D721Med (cell line): ENCODE data around the gene MYO16.

Source experiments
- DNase-seq: peaks from one replicate; pipeline ENCODE4 v3.0.0; 2011; ENCODE audit warnings: low spot score; ENCODE audit not compliant: insufficient read length
- FAIRE-seq: peaks from 2 replicates; lab custom pipeline; 2011; peaks lifted over from hg19 to GRCh38; lab: Jason Lieb, UNC
- CTCF ChIP-seq: IDR thresholded peaks from 2 replicates; pipeline ENCODE4 v1.5.1; 2012; ENCODE audit warnings: mild to moderate bottlenecking, control low read depth; ENCODE audit not compliant: insufficient read depth; ENCODE audit errors: missing control alignments

The MYO16 gene

GRCh38 chr13:108968566-108968965, 339.2 kb downstream of the MYO16 start:
- no peak for FAIRE-seq
- no peak for DNase-seq
- no peak for TF ChIP-seq CTCF

GRCh38 chr13:108974686-108975085, 345.3 kb downstream of the MYO16 start:
- FAIRE-seq: no peak
- no peak for DNase-seq
- no peak for TF ChIP-seq CTCF

GRCh38 chr13:108980237-108980636, 350.8 kb downstream of the MYO16 start:
- no peak for TF ChIP-seq CTCF
- no peak for FAIRE-seq
- no peak for DNase-seq

GRCh38 chr13:108981407-108981806, 352.0 kb downstream of the MYO16 start:
- DNase-seq (no peak), FAIRE-seq (no peak)
- TF ChIP-seq CTCF: no peak

- FAIRE-seq: no peak
Observed at GRCh38 chr13:108983273-108983672, 353.9 kb downstream of the MYO16 start.

GRCh38 chr13:108984251-108984920, 355.0 kb downstream of the MYO16 start:
- no peak for DNase-seq
- TF ChIP-seq CTCF: no peak
- no peak for FAIRE-seq

More at GRCh38 chr13:108983273-108983672, 353.9 kb downstream of the MYO16 start:
- TF ChIP-seq CTCF: no peak
- DNase-seq: no peak

GRCh38 chr13:108985166-108985565, 355.8 kb downstream of the MYO16 start:
- FAIRE-seq (no peak), DNase-seq (no peak)
- no peak for TF ChIP-seq CTCF
